Measurements from ENCODE around the gene NOL3. TPM values are rescaled to one million over a fixed set of nuclear protein-coding genes. Genes with fewer than 3 reads are reported as not detected.

The NOL3 gene
- total RNA-seq, 1 experiment from 2014 or later: 5.6 TPM

- Histone ChIP-seq H3T11ph (ENCODE audit: low read length) (no peak overlapping the region), H4K20me1 (ENCODE audit: control insufficient read depth, insufficient read depth, insufficient read length) (no peaks in the 10 kb centered on the region), H3K4ac (ENCODE audit: low read depth, low read length) (no peak overlapping the region), H3K4me2 (ENCODE audit: insufficient read depth, insufficient read length, low read length) (peak overlapping the region; percentile 65), H3K9me3 (ENCODE audit: control insufficient read depth, low read depth, low read length) (no peaks in the 10 kb centered on the region), H4K8ac (replicated peaks; ENCODE audit: insufficient read length, low read depth, low read length) (no peak overlapping the region), H3K79me1 (ENCODE audit: insufficient read depth, low read depth, low read length, poor library complexity, severe bottlenecking) (no peaks in the 10 kb centered on the region), H2AFZ (ENCODE audit: low read length) (no peak overlapping the region), H3K23ac (ENCODE audit: insufficient read length, low read depth, low read length) (no peak overlapping the region), H2BK5ac (ENCODE audit: insufficient read length, low read length) (no peak overlapping the region), H3K27ac (ENCODE audit: insufficient read length, low read depth, low read length) (no peak overlapping the region), H2BK15ac (ENCODE audit: low read depth, low read length) (no peak overlapping the region), H3K9ac (ENCODE audit: extremely low read depth, insufficient read length, low read length) (no peak overlapping the region), H4K5ac (ENCODE audit: insufficient read length, low read depth, low read length) (no peak overlapping the region), H3K18ac (ENCODE audit: insufficient read length, low read depth, low read length) (no peak overlapping the region), H2BK12ac (ENCODE audit: insufficient read length, low read depth, low read length) (no peak overlapping the region), H4K91ac (ENCODE audit: insufficient read length, low read depth, low read length) (no peak overlapping the region), H2BK120ac (ENCODE audit: low read depth, low read length, poor library complexity, severe bottlenecking) (no peak overlapping the region), H3K27me3 (ENCODE audit: insufficient read depth, low read length) (peaks cover 22% of the 10 kb centered on the region), H3K14ac (ENCODE audit: insufficient read depth, low read length) (no peak overlapping the region), H3K56ac (ENCODE audit: insufficient read length, low read depth, low read length) (no peak overlapping the region), H3K4me1 (ENCODE audit: insufficient read depth, low read length) (no peaks in the 10 kb centered on the region), H3K79me2 (ENCODE audit: insufficient read depth, low read length) (no peaks in the 10 kb centered on the region), H3K23me2 (ENCODE audit: insufficient read length, low read depth, low read length, poor library complexity, severe bottlenecking) (peaks cover 7% of the 10 kb centered on the region), H2BK20ac (ENCODE audit: low read depth, low read length, poor library complexity, severe bottlenecking) (no peak overlapping the region), H2AK5ac (ENCODE audit: insufficient read length, low read length) (no peak overlapping the region)
- peaks cover 0 to 5% of the 10 kb centered on the region in 2 experiments; a peak in 3 of 5 replicates for H3K9me3 Mint-ChIP-seq
- TF ChIP-seq CTCF (conservative IDR thresholded peaks at IDR 0.05): no peak; the same call in 2 of the 3 replicates
- peaks cover 10 to 44% (median 44%) of the 10 kb centered on the region in 3 experiments for H3K36me3 Mint-ChIP-seq (ENCODE audit: insufficient read depth in 1 of 3, low read depth in 3 of 3)
- DNase-seq: peak; percentile 65
- WGBS (ENCODE audit: extremely low coverage, insufficient read length, low lambda C conversion rate): no CpG with 5 or more reads among the region's 77 CpGs
- H3K27me3 Mint-ChIP-seq (ENCODE audit: low read depth): peaks cover 36% of the 10 kb centered on the region
- peaks cover 10 to 14% of the 10 kb centered on the region in 2 experiments for H3K4me1 Mint-ChIP-seq
- no peak overlapping the region for H3K27ac Mint-ChIP-seq
- H3K4me3 Mint-ChIP-seq: peak overlapping the region; percentile 52 to 64; a peak in 4 of 5 replicates
These were observed 20.9 kb upstream of the NOL3 start for GRCh38 chr16:67149276-67150046.
